Neuronal stem cell (in vitro differentiated cells): ENCODE data around the gene COX19.

Source experiments
- DNase-seq: peaks from one replicate; pipeline ENCODE4 v3.0.0-alpha.2; 2013; ENCODE audit warnings: low spot score
- H2AFZ ChIP-seq: one replicate; pipeline ENCODE4 v1.6.1; 2013; ENCODE audit warnings: mild to moderate bottlenecking, low read length, inconsistent platforms
- H2AK5ac ChIP-seq: 2 replicates; pipeline ENCODE4 v1.6.1; 2013; ENCODE audit warnings: low read depth, mild to moderate bottlenecking, inconsistent platforms, low read length, moderate library complexity, mixed read lengths
- H2BK120ac ChIP-seq: 2 replicates; pipeline ENCODE4 v1.6.1; 2013; ENCODE audit warnings: low read depth, mild to moderate bottlenecking, inconsistent platforms, low read length, moderate library complexity, mixed read lengths
- H2BK12ac ChIP-seq: one replicate; pipeline ENCODE4 v1.6.1; 2013; ENCODE audit warnings: low read length, inconsistent platforms
- H2BK15ac ChIP-seq: 2 replicates; pipeline ENCODE4 v1.6.1; 2013; ENCODE audit warnings: mild to moderate bottlenecking, low read length, inconsistent platforms, mixed read lengths
- H2BK5ac ChIP-seq: one replicate; pipeline ENCODE4 v1.6.1; 2013; ENCODE audit warnings: inconsistent platforms, mild to moderate bottlenecking, low read length, moderate library complexity
- H3K14ac ChIP-seq: one replicate; pipeline ENCODE4 v1.6.1; 2013; ENCODE audit warnings: low read length, inconsistent platforms
- H3K18ac ChIP-seq: 2 replicates; pipeline ENCODE4 v1.6.1; 2013; ENCODE audit warnings: low read length, inconsistent platforms
- H3K23ac ChIP-seq: 2 replicates; pipeline ENCODE4 v1.6.1; 2013; ENCODE audit warnings: low read depth, mild to moderate bottlenecking, mixed read lengths, low read length, inconsistent platforms; ENCODE audit not compliant: poor library complexity
- H3K27ac ChIP-seq: replicated peaks from 3 replicates; pipeline ENCODE4 v1.5.1; 2013; ENCODE audit warnings: low read length, inconsistent platforms
- H3K27me3 ChIP-seq, 3 experiments: 2 replicates each; pipeline ENCODE4 v1.6.1; 2013; ENCODE audit warnings: low read length in 3 of 3, mild to moderate bottlenecking in 2 of 3, inconsistent platforms in 1 of 3, low read depth in 1 of 3, mixed read lengths in 1 of 3, moderate library complexity in 1 of 3; ENCODE audit not compliant: control insufficient read depth in 3 of 3, insufficient read depth in 3 of 3
- H3K36me3 ChIP-seq, 2 donors: replicated peaks in 1 of 2; 2 replicates each; pipeline ENCODE4 v1.6.1; 2013; ENCODE audit warnings: low read length in 2 of 2; ENCODE audit not compliant: control insufficient read depth in 2 of 2, insufficient read depth in 2 of 2
- H3K4ac ChIP-seq: 2 replicates; pipeline ENCODE4 v1.6.1; 2013; ENCODE audit warnings: inconsistent platforms, mild to moderate bottlenecking, low read length, moderate library complexity
- H3K4me1 ChIP-seq, 2 donors: 1 replicate in 1 of 2; 2 replicates in 1 of 2; pipeline ENCODE4 v1.6.1; 2013; ENCODE audit warnings: low read length in 2 of 2, low read depth in 1 of 2; ENCODE audit not compliant: control insufficient read depth in 2 of 2, insufficient read depth in 1 of 2
- H3K4me2 ChIP-seq: one replicate; pipeline ENCODE4 v1.6.1; 2013; ENCODE audit warnings: mild to moderate bottlenecking, low read length, inconsistent platforms; ENCODE audit not compliant: insufficient read depth, poor library complexity, severe bottlenecking
- H3K4me3 ChIP-seq, 2 donors: 2 replicates each; pipeline ENCODE4 v1.5.1; 2013; ENCODE audit warnings: low read length in 2 of 2, mild to moderate bottlenecking in 2 of 2, inconsistent platforms in 1 of 2, moderate library complexity in 1 of 2
- H3K79me1 ChIP-seq: one replicate; pipeline ENCODE4 v1.6.1; 2013; ENCODE audit warnings: low read depth, mild to moderate bottlenecking, inconsistent platforms, low read length, moderate library complexity
- H3K9ac ChIP-seq: one replicate; pipeline ENCODE4 v1.6.1; 2013; ENCODE audit warnings: mild to moderate bottlenecking, low read depth, low read length, inconsistent platforms; ENCODE audit not compliant: poor library complexity
- H3K9me3 ChIP-seq, 2 donors: replicated peaks in 1 of 2; 2 replicates each; pipeline versions ENCODE3 to v1.6.1; 2013; ENCODE audit warnings: low read length in 2 of 2, mild to moderate bottlenecking in 2 of 2, inconsistent platforms in 1 of 2, low read depth in 1 of 2, mixed read lengths in 1 of 2, moderate library complexity in 1 of 2; ENCODE audit not compliant: control insufficient read depth in 2 of 2, insufficient read depth in 1 of 2
- H4K8ac ChIP-seq: one replicate; pipeline ENCODE4 v1.6.1; 2013; ENCODE audit warnings: low read depth, mild to moderate bottlenecking, inconsistent platforms, low read length, moderate library complexity
- H4K91ac ChIP-seq: one replicate; pipeline ENCODE4 v1.6.1; 2013; ENCODE audit warnings: low read length, low read depth, mild to moderate bottlenecking, inconsistent platforms; ENCODE audit not compliant: poor library complexity
- WGBS, 2 donors: extraction: QIAGEN DNeasy Blood & Tissue Kit; methylation state at CpG; one replicate each; pipeline ENCODE4 v1.1.7; 2013; ENCODE audit warnings: missing lambda C conversion rate in 2 of 2, mixed read lengths in 1 of 2; ENCODE audit not compliant: insufficient read length in 2 of 2, insufficient replicate concordance in 1 of 2; ENCODE audit errors: extremely low coverage in 2 of 2; 5-methylcytosine and 5-hydroxymethylcytosine counted together

Gene COX19

GRCh38 chr7:984361-985126, 9.2 kb upstream of the COX19 start:
- peaks cover 2% of the 10 kb centered on the region for H3K79me1 ChIP-seq
- H3K14ac ChIP-seq = no peak overlapping the region
- no peaks in the 10 kb centered on the region for H3K36me3 ChIP-seq
- no peak overlapping the region for H3K4me3 ChIP-seq
- peak overlapping the region; percentile 90 for H2AK5ac ChIP-seq
- H3K4me2 ChIP-seq = no peak overlapping the region
- peak overlapping the region; percentile 85 for H4K91ac ChIP-seq
- DNase-seq = no peak
- no peak overlapping the region for H2AFZ ChIP-seq
- H3K9me3 ChIP-seq = no peaks in the 10 kb centered on the region
- no peaks in the 10 kb centered on the region for H3K27me3 ChIP-seq
- H4K8ac ChIP-seq = no peak overlapping the region
- H2BK5ac ChIP-seq = no peak overlapping the region
- peak overlapping the region; percentile 55 for H3K23ac ChIP-seq
- no peak overlapping the region for H2BK12ac ChIP-seq
- H2BK15ac ChIP-seq = peak overlapping the region; percentile 49
- peaks cover 3 to 15% of the 10 kb centered on the region in 2 donors for H3K4me1 ChIP-seq
- H2BK120ac ChIP-seq = no peak overlapping the region
- H3K18ac ChIP-seq = peak overlapping the region; percentile 64
- H3K9ac ChIP-seq = no peak overlapping the region
- no peak overlapping the region for H3K27ac ChIP-seq
- WGBS, 2 donors = no CpG with 5 or more reads among the region's 39 CpGs
- H3K4ac ChIP-seq = no peak overlapping the region

GRCh38 chr7:983616-984071, 8.3 kb upstream of the COX19 start:
- no peak for DNase-seq
- H3K9ac ChIP-seq = no peak overlapping the region
- no peak overlapping the region for H2BK120ac ChIP-seq
- H3K14ac ChIP-seq = peak overlapping the region; percentile 38
- H3K23ac ChIP-seq = peak overlapping the region; percentile 55
- WGBS, 2 donors = no CpG with 5 or more reads among the region's 20 CpGs
- no peak overlapping the region for H4K91ac ChIP-seq
- peak overlapping the region; percentile 58 for H2BK12ac ChIP-seq
- no peak overlapping the region for H3K27ac ChIP-seq
- peak overlapping the region; percentile 85 for H3K18ac ChIP-seq
- peak overlapping the region; percentile 23 for H3K4ac ChIP-seq
- no peak overlapping the region for H3K4me2 ChIP-seq
- no peaks in the 10 kb centered on the region for H3K27me3 ChIP-seq
- peak overlapping the region; percentile 65 for H4K8ac ChIP-seq
- peaks cover 3 to 15% of the 10 kb centered on the region in 2 donors for H3K4me1 ChIP-seq
- peak overlapping the region; percentile 49 for H2BK15ac ChIP-seq
- no peak overlapping the region for H2AFZ ChIP-seq
- peak overlapping the region; percentile 66 for H2BK5ac ChIP-seq
- H3K4me3 ChIP-seq = no peak overlapping the region
- H3K36me3 ChIP-seq = no peaks in the 10 kb centered on the region
- H3K79me1 ChIP-seq = peaks cover 2% of the 10 kb centered on the region
- no peaks in the 10 kb centered on the region for H3K9me3 ChIP-seq
- peak overlapping the region; percentile 92 for H2AK5ac ChIP-seq

- H2BK15ac ChIP-seq = peak within 1 kb of the TSS; percentile 79
- H3K27ac ChIP-seq = no peak within 1 kb of the TSS
- H3K18ac ChIP-seq = peak within 1 kb of the TSS; percentile 87
- peaks cover 2% of the 10 kb centered on the region for H3K79me1 ChIP-seq
- no peaks in the 10 kb centered on the region for H3K27me3 ChIP-seq
- peak within 1 kb of the TSS; percentile 46 for H4K91ac ChIP-seq
- peak within 1 kb of the TSS; percentile 66 for H2AFZ ChIP-seq
- peak within 1 kb of the TSS; percentile 58 for H2BK12ac ChIP-seq
- H2BK5ac ChIP-seq = peak within 1 kb of the TSS; percentile 87
- H3K4me3 ChIP-seq = no peak within 1 kb of the TSS
- peak within 1 kb of the TSS; percentile 65 for H4K8ac ChIP-seq
- no peaks in the 10 kb centered on the region for H3K36me3 ChIP-seq
- H3K4me2 ChIP-seq = no peak within 1 kb of the TSS
- H2AK5ac ChIP-seq = peak within 1 kb of the TSS; percentile 94
- peak within 1 kb of the TSS; percentile 55 for H3K23ac ChIP-seq
- peak within 1 kb of the TSS; percentile 49 for H3K14ac ChIP-seq
- peak within 1 kb of the TSS; percentile 93 for H2BK120ac ChIP-seq
- no CpG with 5 or more reads among the region's 34 CpGs for WGBS, 2 donors
- peak within 1 kb of the TSS; percentile 89 for H3K4ac ChIP-seq
- no peaks in the 10 kb centered on the region for H3K9me3 ChIP-seq
- peaks cover 2 to 13% of the 10 kb centered on the region in 2 donors for H3K4me1 ChIP-seq
- no peak within 1 kb of the TSS for H3K9ac ChIP-seq
- DNase-seq = no peak
These were observed 7.8 kb upstream of the COX19 start, which contains the start of gene CYP2W1 for GRCh38 chr7:983004-983615. Gene CYP2W1 (plus strand): TSS chr7:983181. CDS start chr7:983212, 31 bp downstream.

GRCh38 chr7:982511-983003, 7.2 kb upstream of the COX19 start:
- Histone ChIP-seq H3K18ac (peak overlapping the region; percentile 87), H3K23ac (no peak overlapping the region), H3K9me3 (no peaks in the 10 kb centered on the region), H2AFZ (peak overlapping the region; percentile 66), H3K4me3 (no peak overlapping the region), H2BK15ac (peak overlapping the region; percentile 79), H2BK120ac (peak overlapping the region; percentile 93), H3K4ac (no peak overlapping the region), H4K8ac (peak overlapping the region; percentile 43), H3K36me3 (no peaks in the 10 kb centered on the region), H3K79me1 (no peaks in the 10 kb centered on the region), H2AK5ac (peak overlapping the region; percentile 94), H3K27ac (no peak overlapping the region), H4K91ac (no peak overlapping the region), H3K4me1 (peaks cover under 1 to 16% of the 10 kb centered on the region in 2 donors), H3K14ac (peak overlapping the region; percentile 49), H2BK12ac (peak overlapping the region; percentile 1), H3K4me2 (no peak overlapping the region), H2BK5ac (peak overlapping the region; percentile 87), H3K27me3 (no peaks in the 10 kb centered on the region), H3K9ac (no peak overlapping the region)
- DNase-seq = no peak
- no CpG with 5 or more reads among the region's 10 CpGs for WGBS, 2 donors
